NCI-H774 (cell line): Measurements from ENCODE around the gene CDKN2B-AS1.
"Not testable (repeated sequence)": the region's sequence is repeated elsewhere in the genome, so short reads cannot be mapped to it uniquely, and the experiment has no call there.

Experiments used
- DNase-seq: peaks from one replicate; lab custom pipeline; 2025; lab: John Stamatoyannopoulos, UW

CDKN2B-AS1 gene

GRCh38 chr9:21994556-21995005, at the start of gene CDKN2B-AS1:
CDKN2B-AS1 (plus strand) TSS chr9:21994791.
- DNase-seq: peak; percentile 94

- DNase-seq: no peak
Measured at GRCh38 chr9:21945606-21946005, 49.0 kb upstream of the CDKN2B-AS1 start.

- DNase-seq: no peak
Measured at GRCh38 chr9:21958833-21959232, 35.8 kb upstream of the CDKN2B-AS1 start.

GRCh38 chr9:21959268-21959667, 35.3 kb upstream of the CDKN2B-AS1 start:
- not testable (repeated sequence) for DNase-seq

- DNase-seq: no peak
Measured at GRCh38 chr9:21961569-21961968, 33.0 kb upstream of the CDKN2B-AS1 start.

GRCh38 chr9:21964925-21965385, 29.6 kb upstream of the CDKN2B-AS1 start:
- DNase-seq: no peak

- DNase-seq: no peak
Measured at GRCh38 chr9:21965401-21965951, 29.1 kb upstream of the CDKN2B-AS1 start.

GRCh38 chr9:21966140-21966851, 28.3 kb upstream of the CDKN2B-AS1 start:
- no peak for DNase-seq

- DNase-seq: no peak
Measured at GRCh38 chr9:21967169-21967568, 27.4 kb upstream of the CDKN2B-AS1 start.

- DNase-seq: no peak
Measured at GRCh38 chr9:21967702-21968101, 26.9 kb upstream of the CDKN2B-AS1 start.

- DNase-seq: no peak
Measured at GRCh38 chr9:21968331-21969010, 26.1 kb upstream of the CDKN2B-AS1 start.

- no peak for DNase-seq
Measured at GRCh38 chr9:21969011-21969940, 25.3 kb upstream of the CDKN2B-AS1 start.

GRCh38 chr9:21969951-21970799, 24.4 kb upstream of the CDKN2B-AS1 start:
- DNase-seq: no peak

- DNase-seq: no peak
Measured at GRCh38 chr9:21970800-21971640, 23.6 kb upstream of the CDKN2B-AS1 start.

GRCh38 chr9:21972361-21972760, 22.2 kb upstream of the CDKN2B-AS1 start:
- no peak for DNase-seq

- DNase-seq: peak; percentile 65
Measured at GRCh38 chr9:21974343-21974721, 20.3 kb upstream of the CDKN2B-AS1 start.

- peak; percentile 94 for DNase-seq
Measured at GRCh38 chr9:21974722-21975409, 19.7 kb upstream of the CDKN2B-AS1 start.

GRCh38 chr9:21976334-21976875, 18.2 kb upstream of the CDKN2B-AS1 start:
- no peak for DNase-seq

GRCh38 chr9:21982391-21982790, 12.2 kb upstream of the CDKN2B-AS1 start:
- no peak for DNase-seq
